ENCODE results near the gene SWT1. TPM values are rescaled to one million over a fixed set of nuclear protein-coding genes. Genes with fewer than 3 reads are reported as not detected.

The SWT1 gene
- 0.90 TPM for polyA plus RNA-seq (2012; ENCODE audit: insufficient read length, low read depth)

GRCh38 chr1:185156854-185157598 is at the start of gene SWT1, which contains the start of gene TRMT1L:
Gene SWT1, plus strand, starts transcription at chr1:185157167. Its CDS starts 3,675 bp downstream, at chr1:185160842.
Gene TRMT1L, minus strand, starts transcription at chr1:185156953. Its CDS starts 241 bp downstream, at chr1:185156712.
- TF ChIP-seq REST (IDR thresholded peaks at IDR 0.05; ENCODE audit: insufficient read depth in 1 of 2, low read depth in 2 of 2, low read length in 2 of 2) = 0 out of 4 replicates have a peak, but pooled peaks of 1 of the 2 experiments have one; percentile 3
- peak; percentile 92 for TF ChIP-seq POLR2AphosphoS5 (IDR thresholded peaks at IDR 0.05; ENCODE audit: low read depth, low read length)
- TF ChIP-seq SIN3A (IDR thresholded peaks at IDR 0.05; ENCODE audit: borderline replicate concordance, insufficient read depth, low read length) = peak; percentile 78; the same call in 1 of the 2 replicates
- TF ChIP-seq TAF1 (IDR thresholded peaks at IDR 0.05; ENCODE audit: borderline replicate concordance, insufficient read depth, low read length) = peak; percentile 72; the same call in 1 of the 2 replicates
- TF ChIP-seq FOXP2 (optimal IDR thresholded peaks at IDR 0.05; ENCODE audit: borderline replicate concordance, extremely low read depth, extremely low read length, insufficient read depth) = peak; percentile 37

GRCh38 chr1:185108321-185108720 is 48.6 kb upstream of the SWT1 start:
- no peak for TF ChIP-seq REST (IDR thresholded peaks at IDR 0.05; ENCODE audit: insufficient read depth in 1 of 2, low read depth in 2 of 2, low read length in 2 of 2)
- TF ChIP-seq TAF1 (IDR thresholded peaks at IDR 0.05; ENCODE audit: borderline replicate concordance, insufficient read depth, low read length) = no peak
- TF ChIP-seq FOXP2 (optimal IDR thresholded peaks at IDR 0.05; ENCODE audit: borderline replicate concordance, extremely low read depth, extremely low read length, insufficient read depth) = no peak

GRCh38 chr1:185110145-185110544 is 46.8 kb upstream of the SWT1 start:
- TF ChIP-seq REST (IDR thresholded peaks at IDR 0.05; ENCODE audit: insufficient read depth in 1 of 2, low read depth in 2 of 2, low read length in 2 of 2) (no peak), SIN3A (IDR thresholded peaks at IDR 0.05; ENCODE audit: borderline replicate concordance, insufficient read depth, low read length) (no peak), POLR2AphosphoS5 (IDR thresholded peaks at IDR 0.05; ENCODE audit: low read depth, low read length) (no peak), FOXP2 (optimal IDR thresholded peaks at IDR 0.05; ENCODE audit: borderline replicate concordance, extremely low read depth, extremely low read length, insufficient read depth) (no peak), TAF1 (IDR thresholded peaks at IDR 0.05; ENCODE audit: borderline replicate concordance, insufficient read depth, low read length) (no peak)

- TF ChIP-seq TAF1 (IDR thresholded peaks at IDR 0.05; ENCODE audit: borderline replicate concordance, insufficient read depth, low read length) = no peak
- TF ChIP-seq POLR2AphosphoS5 (IDR thresholded peaks at IDR 0.05; ENCODE audit: low read depth, low read length) = no peak
- no peak for TF ChIP-seq SIN3A (IDR thresholded peaks at IDR 0.05; ENCODE audit: borderline replicate concordance, insufficient read depth, low read length)
- TF ChIP-seq REST (IDR thresholded peaks at IDR 0.05; ENCODE audit: insufficient read depth in 1 of 2, low read depth in 2 of 2, low read length in 2 of 2) = no peak
- no peak for TF ChIP-seq FOXP2 (optimal IDR thresholded peaks at IDR 0.05; ENCODE audit: borderline replicate concordance, extremely low read depth, extremely low read length, insufficient read depth)
Observed at GRCh38 chr1:185111873-185112272, 45.1 kb upstream of the SWT1 start.

All from PFSK-1 (cell line).